Measurements from ENCODE around the gene SF3B5. TPM values are rescaled to one million over a fixed set of nuclear protein-coding genes. Genes with fewer than 3 reads are reported as not detected.

Gene SF3B5
- total and polyA plus RNA-seq, 2 of the 8 experiments (the other 6 are each of a cell fraction or from before 2014, with no cell fraction given) = 195 to 588 TPM

- H4K8ac ChIP-seq (ENCODE audit: extremely low read depth, insufficient read depth, low read length) = no peak overlapping the region
- no peak overlapping the region for H3K4ac ChIP-seq (replicated peaks; ENCODE audit: insufficient read length, low read depth, low read length)
- WGBS, 2 experiments (ENCODE audit: extremely low coverage in 1 of 2, insufficient coverage in 1 of 2, insufficient read length in 1 of 2, insufficient replicate concordance in 2 of 2, low coverage in 1 of 2, low lambda C conversion rate in 2 of 2, missing lambda C conversion rate in 1 of 2) = 100% methylated on average over 1 of the region's 1 CpG; no CpG with 5 or more reads in 1 of the 2 experiments
- H2AK5ac ChIP-seq (ENCODE audit: low read depth, low read length) = no peak overlapping the region
- H3K4me3 ChIP-seq (ENCODE audit: extremely low read depth in 1 of 4, insufficient read depth in 2 of 4, low read depth in 3 of 4, low read length in 4 of 4) = no peak overlapping the region
- no peak overlapping the region for H3K27ac ChIP-seq (ENCODE audit: low read depth, low read length)
- H4K5ac ChIP-seq (ENCODE audit: insufficient read length, low read depth, low read length) = no peak overlapping the region
- no peak overlapping the region for H3K23ac ChIP-seq (ENCODE audit: insufficient read length)
- H3K4me2 ChIP-seq (ENCODE audit: insufficient read depth in 1 of 2, low read depth in 2 of 2, low read length in 2 of 2) = no peak overlapping the region
- no peak overlapping the region for H3K9ac ChIP-seq (replicated peaks in 1 of 4; ENCODE audit: extremely low read depth in 1 of 4, low read depth in 3 of 4, low read length in 3 of 4)
- ChIA-PET CTCF (ENCODE audit: partially characterized antibody) (interaction anchor here (0.7 to 1.7 kb wide), 4 partner anchors 8 to 134 kb away, joined by 3 to 11 read pairs (median 4); no protein-coding TSS in a partner anchor), POLR2A (ENCODE audit: partially characterized antibody) (interaction anchor here (1.7 kb wide), 1 partner anchor 19 kb away, joined by 3 read pairs; the partner anchor contains the start of gene SF3B5)
- H2BK15ac ChIP-seq (ENCODE audit: low read length) = no peak overlapping the region
- no peaks in the 10 kb centered on the region for H3K79me2 ChIP-seq (ENCODE audit: control insufficient read depth in 1 of 2, insufficient read depth in 2 of 2, low read length in 2 of 2)
- no peak overlapping the region for H2BK120ac ChIP-seq (replicated peaks; ENCODE audit: low read depth, low read length)
- no peaks in the 10 kb centered on the region for H3K4me1 ChIP-seq (replicated peaks in 1 of 4; ENCODE audit: control insufficient read depth in 3 of 4, insufficient read depth in 4 of 4, low read length in 3 of 4)
- no peak overlapping the region for H2BK5ac ChIP-seq (ENCODE audit: low read depth, low read length)
- H2AFZ ChIP-seq (ENCODE audit: low read length) = no peak overlapping the region
- no peak overlapping the region for H2BK20ac ChIP-seq (ENCODE audit: low read length)
- no peak overlapping the region for H3K18ac ChIP-seq (ENCODE audit: extremely low read depth, low read length)
- H4K20me1 ChIP-seq (replicated peaks in 1 of 2; ENCODE audit: control insufficient read depth in 1 of 2, insufficient read depth in 2 of 2, low read length in 2 of 2) = no peaks in the 10 kb centered on the region
- DNase-seq (ENCODE audit: low read depth in 1 of 2, low spot score in 2 of 2) (no peak), FAIRE-seq (no peak)
- no peak overlapping the region for H2BK12ac ChIP-seq (ENCODE audit: low read depth, low read length)
- no peaks in the 10 kb centered on the region for H3K36me3 ChIP-seq (ENCODE audit: control insufficient read depth in 2 of 4, insufficient read depth in 4 of 4, low read length in 3 of 4)
- no peaks in the 10 kb centered on the region for H3K27me3 ChIP-seq (replicated peaks in 1 of 4; ENCODE audit: control insufficient read depth in 3 of 4, extremely low read depth in 1 of 4, insufficient read depth in 3 of 4, low read length in 3 of 4)
- no peak for TF ChIP-seq NRF1 (IDR thresholded peaks at IDR 0.05; ENCODE audit: low read depth, low read length)
- no peak for TF ChIP-seq NANOG (IDR thresholded peaks at IDR 0.05; ENCODE audit: insufficient read depth, low read depth, low read length, poor library complexity, severe bottlenecking)
- no peak for TF ChIP-seq RBBP5 (IDR thresholded peaks at IDR 0.05; ENCODE audit: borderline replicate concordance, low read depth, low read length)
- TF ChIP-seq RAD21 (IDR thresholded peaks at IDR 0.05 in 1 of 2, conservative IDR thresholded peaks at IDR 0.05 in 1 of 2; ENCODE audit: low read depth in 2 of 2, low read length in 2 of 2) = no peak
- TF ChIP-seq SP2 (IDR thresholded peaks at IDR 0.05; ENCODE audit: low read length) = no peak
- H3K79me1 ChIP-seq (ENCODE audit: low read depth, low read length) = no peaks in the 10 kb centered on the region
- H3K9me3 ChIP-seq (ENCODE audit: insufficient read depth in 2 of 2, low read depth in 1 of 2, low read length in 1 of 2) = no peaks in the 10 kb centered on the region
- H4K91ac ChIP-seq (replicated peaks; ENCODE audit: insufficient read length, low read length) = no peak overlapping the region
- H3K23me2 ChIP-seq (ENCODE audit: low read depth, low read length) = no peaks in the 10 kb centered on the region; the same call in 1 of the 2 replicates
- no peak overlapping the region for H3K14ac ChIP-seq (ENCODE audit: insufficient read length)
- no peak overlapping the region for H3K56ac ChIP-seq (replicated peaks; ENCODE audit: insufficient read length, low read depth, low read length)
Measured at GRCh38 chr6:144075875-144076274, 19.5 kb downstream of the SF3B5 start.
